Endothelial cell of umbilical vein (primary cell): ENCODE data around the gene CCDC93.

ENCODE experiments used
- MYC ChIP-seq: IDR thresholded peaks from one replicate; pipeline ENCODE4 v1.6.1; 2011; ENCODE audit warnings: mild to moderate bottlenecking, low read depth, low read length
- POLR2A ChIP-seq: IDR thresholded peaks from 2 replicates; pipeline ENCODE4 v1.6.1; 2012; ENCODE audit warnings: low read depth, mild to moderate bottlenecking, control low read depth, low read length
- POLR2AphosphoS5 ChIP-seq: IDR thresholded peaks from 2 replicates; pipeline ENCODE4 v1.6.1; 2012; ENCODE audit warnings: low read depth, mild to moderate bottlenecking, control low read depth, low read length, moderate library complexity; ENCODE audit not compliant: insufficient read depth
- TF ChIP-seq, protein P1 (sequence below), 2 donors: IDR thresholded peaks; 1 replicate in 1 of 2; 2 replicates in 1 of 2; pipeline ENCODE4 v1.5.1; 2011; ENCODE audit warnings: low read length in 2 of 2, mild to moderate bottlenecking in 2 of 2, moderate library complexity in 2 of 2, control low read depth in 1 of 2, inconsistent platforms in 1 of 2, low read depth in 1 of 2; ENCODE audit not compliant: insufficient read depth in 1 of 2; ENCODE audit errors: extremely low read depth in 1 of 2

DNA sequence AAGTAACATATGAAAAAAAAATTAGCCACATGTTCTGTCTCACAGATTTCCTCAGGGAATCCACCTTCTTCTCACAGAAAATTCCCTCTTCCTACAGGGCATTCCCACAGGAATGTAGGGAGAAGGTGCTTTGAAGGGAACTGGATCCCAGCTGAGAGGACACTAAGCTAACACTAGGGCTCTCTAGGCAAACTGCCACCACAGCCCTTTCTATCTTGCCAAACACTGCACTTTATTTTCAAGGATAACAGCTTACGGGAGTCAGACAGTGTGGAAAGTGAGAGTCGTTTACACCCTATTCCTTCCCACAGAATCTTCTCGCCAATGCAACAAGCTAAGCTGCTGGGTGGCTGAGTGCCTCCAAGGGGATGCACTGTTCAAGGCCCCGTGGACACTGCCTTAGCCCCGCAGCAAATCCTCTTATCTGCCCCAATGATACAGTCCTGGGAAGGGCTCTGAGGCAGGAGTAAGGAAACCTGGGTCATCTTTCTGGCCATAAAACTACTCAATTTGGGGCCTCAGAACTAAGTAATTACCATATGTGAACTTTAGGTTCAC lies 76.9 kb downstream of the CCDC93 start:
- TF ChIP-seq, protein P1, sequence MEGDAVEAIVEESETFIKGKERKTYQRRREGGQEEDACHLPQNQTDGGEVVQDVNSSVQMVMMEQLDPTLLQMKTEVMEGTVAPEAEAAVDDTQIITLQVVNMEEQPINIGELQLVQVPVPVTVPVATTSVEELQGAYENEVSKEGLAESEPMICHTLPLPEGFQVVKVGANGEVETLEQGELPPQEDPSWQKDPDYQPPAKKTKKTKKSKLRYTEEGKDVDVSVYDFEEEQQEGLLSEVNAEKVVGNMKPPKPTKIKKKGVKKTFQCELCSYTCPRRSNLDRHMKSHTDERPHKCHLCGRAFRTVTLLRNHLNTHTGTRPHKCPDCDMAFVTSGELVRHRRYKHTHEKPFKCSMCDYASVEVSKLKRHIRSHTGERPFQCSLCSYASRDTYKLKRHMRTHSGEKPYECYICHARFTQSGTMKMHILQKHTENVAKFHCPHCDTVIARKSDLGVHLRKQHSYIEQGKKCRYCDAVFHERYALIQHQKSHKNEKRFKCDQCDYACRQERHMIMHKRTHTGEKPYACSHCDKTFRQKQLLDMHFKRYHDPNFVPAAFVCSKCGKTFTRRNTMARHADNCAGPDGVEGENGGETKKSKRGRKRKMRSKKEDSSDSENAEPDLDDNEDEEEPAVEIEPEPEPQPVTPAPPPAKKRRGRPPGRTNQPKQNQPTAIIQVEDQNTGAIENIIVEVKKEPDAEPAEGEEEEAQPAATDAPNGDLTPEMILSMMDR (IDR thresholded peaks at IDR 0.05; ENCODE audit: extremely low read depth in 1 of 2, insufficient read depth in 1 of 2, low read depth in 1 of 2, low read length in 2 of 2): no peak
- TF ChIP-seq POLR2A (no peak), MYC (no peak), POLR2AphosphoS5 (no peak)
